HG03025 (cell line): ENCODE results near the gene GPR31.
"Not testable (repeated sequence)": the region's sequence is repeated elsewhere in the genome, so short reads cannot be mapped to it uniquely, and the experiment has no call there.

Source experiments
- ATAC-seq: cut with Tn5 transposase; IDR thresholded peaks from one replicate; pipeline ENCODE4 v1.9.1; 2021; ENCODE audit warnings: mild to moderate bottlenecking, moderate library complexity; ENCODE audit not compliant: unreplicated experiment, low FRiP score

The GPR31 gene

GRCh38 chr6:167168296-167168695 lies 10.5 kb upstream of the GPR31 start:
- ATAC-seq: not testable (repeated sequence)

DNA sequence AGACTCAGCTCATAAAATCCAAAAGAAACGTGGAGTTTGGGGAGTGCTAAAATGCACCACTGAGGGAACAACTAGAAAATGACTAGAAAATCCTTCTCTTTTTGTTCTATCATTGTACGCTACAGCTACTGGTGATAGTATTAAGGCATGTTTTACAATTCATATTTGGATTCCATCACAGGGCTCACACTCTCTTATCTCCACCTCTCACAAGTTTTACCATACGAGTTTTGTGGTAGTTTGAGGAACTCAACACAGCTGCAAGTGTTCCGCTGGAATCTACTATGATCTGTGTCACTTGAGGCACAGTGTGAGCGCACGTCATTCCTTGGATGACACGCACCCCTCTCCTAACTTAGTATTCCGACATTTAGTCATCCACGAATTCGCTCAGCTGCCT lies 9.9 kb upstream of the GPR31 start:
- ATAC-seq: not testable (repeated sequence)

DNA sequence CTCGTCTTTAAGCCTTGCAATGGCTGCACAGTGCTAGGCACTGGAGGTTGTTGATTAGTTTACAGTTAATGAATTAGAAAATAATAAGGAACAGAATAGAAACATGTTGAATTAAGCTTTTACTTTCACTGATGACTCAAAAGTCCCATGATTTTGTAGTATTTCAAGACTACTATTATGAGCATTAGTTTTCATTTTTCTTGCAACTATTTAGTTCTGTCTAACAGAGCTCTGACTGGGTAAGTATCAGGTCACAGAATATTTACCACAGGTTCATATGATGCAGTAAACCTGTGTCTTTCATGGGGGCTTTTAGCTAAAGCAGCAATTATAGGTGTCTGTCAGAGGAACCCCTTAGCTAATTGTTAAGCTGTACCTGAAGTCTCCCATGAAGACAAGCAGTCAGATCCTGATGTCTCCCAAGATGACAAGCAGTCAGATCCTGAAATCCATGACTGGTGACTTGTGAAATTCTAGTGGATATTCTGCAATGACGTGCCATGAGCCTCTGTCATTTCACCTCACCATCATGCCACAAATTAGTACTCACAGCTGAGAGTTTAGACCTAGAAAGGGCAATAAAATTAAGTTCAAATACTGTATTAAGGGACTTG lies 8.2 kb upstream of the GPR31 start:
- ATAC-seq: no peak

DNA sequence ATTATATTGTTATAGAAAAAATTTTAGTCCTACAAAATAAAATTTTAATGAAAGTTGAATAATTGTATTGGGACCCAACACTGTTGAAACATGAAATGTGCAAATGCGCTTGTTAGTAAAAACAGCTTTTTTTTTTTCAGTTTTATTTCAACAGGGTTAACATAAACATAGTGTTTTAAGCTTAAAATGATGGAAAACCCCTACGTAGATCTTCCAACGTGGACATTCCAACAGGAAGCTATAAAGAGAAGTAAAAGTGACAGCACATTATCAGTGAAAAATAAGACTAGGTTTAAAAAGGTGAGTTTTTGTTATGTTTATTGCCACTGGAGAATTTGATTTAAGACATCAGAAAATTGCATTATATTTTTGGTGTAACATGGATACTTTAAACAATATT lies 6.5 kb upstream of the GPR31 start:
- no peak for ATAC-seq

- no peak for ATAC-seq
Observed at GRCh38 chr6:167163476-167164011, 5.8 kb upstream of the GPR31 start.

- no peak for ATAC-seq
Observed at GRCh38 chr6:167162591-167162990, 4.8 kb upstream of the GPR31 start.

DNA sequence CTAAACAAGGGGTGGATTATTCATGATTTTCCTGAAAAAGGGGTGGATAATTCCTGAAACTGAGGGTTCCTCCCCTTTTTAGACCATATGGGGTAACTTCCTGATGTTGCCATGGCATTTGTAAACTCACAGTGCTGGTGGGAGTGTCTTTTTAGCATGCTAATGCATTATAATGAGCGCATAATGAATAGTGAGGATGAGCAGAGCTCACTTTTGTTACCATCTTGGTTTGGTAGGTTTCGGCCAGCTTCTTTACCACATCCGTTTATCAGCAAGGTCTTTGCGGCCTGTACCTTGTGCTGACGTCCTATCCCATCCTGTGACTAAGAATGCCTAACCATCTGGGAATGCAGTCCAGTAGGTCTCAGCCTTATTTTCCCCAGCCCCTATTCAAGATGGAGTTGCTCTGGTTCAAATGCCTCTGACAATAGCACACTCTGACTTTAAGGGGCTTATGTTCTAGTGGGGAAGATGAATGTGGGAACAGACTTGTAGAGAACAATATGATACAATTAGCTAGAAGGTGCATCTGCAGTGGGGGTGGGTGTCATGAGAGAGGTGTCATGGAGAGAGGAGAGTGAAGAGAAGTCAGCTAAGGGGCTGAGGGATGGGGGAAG lies 4.2 kb upstream of the GPR31 start:
- ATAC-seq: no peak

DNA sequence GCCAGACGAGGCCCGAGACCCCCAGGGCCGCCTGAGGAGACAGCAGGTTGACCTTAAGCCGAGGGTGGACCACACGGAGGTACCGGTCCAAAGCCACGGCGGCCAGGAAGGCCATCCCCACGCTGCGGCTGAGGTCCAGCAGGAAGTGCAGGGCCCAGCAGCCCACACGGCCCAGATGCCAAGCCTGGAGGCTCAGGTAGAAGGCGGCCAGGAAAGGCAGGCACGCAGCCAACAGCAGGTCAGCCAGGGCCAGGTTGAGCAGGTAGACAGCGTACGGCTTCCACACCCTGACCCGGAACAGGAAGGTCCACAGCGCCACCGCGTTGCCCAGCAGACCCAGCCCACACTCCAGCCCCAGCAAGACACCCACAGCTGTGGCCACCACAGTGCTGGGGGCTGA lies 366 bp downstream of the GPR31 start:
- no peak for ATAC-seq

- no peak for ATAC-seq
Observed at GRCh38 chr6:167154895-167155294, 2.9 kb downstream of the GPR31 start.

- ATAC-seq: no peak
Observed at GRCh38 chr6:167154291-167154690, 3.5 kb downstream of the GPR31 start.

DNA sequence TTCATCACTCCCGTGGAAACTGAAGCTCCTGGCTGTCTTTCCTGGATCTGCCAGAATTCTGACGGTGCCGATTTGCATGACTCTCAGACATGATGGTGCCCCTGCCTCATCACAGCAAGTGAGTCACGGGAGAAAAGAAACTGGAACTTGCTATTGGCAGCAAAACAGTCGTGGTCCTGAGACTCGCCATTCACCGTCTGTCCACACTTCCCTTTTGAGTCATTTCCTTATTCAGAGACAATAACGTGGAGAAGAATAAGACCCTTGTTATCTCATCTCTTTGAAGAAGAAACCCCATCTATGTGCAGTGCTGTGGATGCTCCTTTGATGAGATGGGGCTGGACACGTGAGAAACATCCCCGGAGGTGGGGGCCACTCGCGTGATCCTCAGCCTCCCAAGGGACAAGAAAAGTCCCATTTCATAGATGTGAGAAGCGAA lies 4.2 kb downstream of the GPR31 start:
- no peak for ATAC-seq

GRCh38 chr6:167152862-167153261 lies 4.9 kb downstream of the GPR31 start:
- peak; percentile 43 for ATAC-seq

DNA sequence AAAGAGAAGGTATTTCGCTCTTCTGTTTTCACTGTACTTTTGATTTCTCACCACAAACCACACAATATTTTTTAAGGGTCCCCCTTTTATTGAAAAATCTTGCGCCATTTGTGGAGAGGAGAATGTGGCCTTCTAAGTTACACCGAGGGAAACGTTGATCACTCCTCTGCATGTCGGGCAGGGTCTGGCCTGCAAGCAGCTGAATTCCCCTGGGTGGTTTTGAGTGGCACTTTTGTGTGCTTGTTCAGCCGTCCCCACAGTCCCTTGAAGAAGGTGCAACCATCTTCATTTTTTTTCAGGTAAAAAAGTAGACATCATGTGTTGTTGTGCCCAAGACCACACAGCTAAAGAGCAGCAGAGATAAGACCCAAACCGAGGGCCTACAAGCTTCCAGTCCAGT lies 6.1 kb downstream of the GPR31 start:
- no peak for ATAC-seq

DNA sequence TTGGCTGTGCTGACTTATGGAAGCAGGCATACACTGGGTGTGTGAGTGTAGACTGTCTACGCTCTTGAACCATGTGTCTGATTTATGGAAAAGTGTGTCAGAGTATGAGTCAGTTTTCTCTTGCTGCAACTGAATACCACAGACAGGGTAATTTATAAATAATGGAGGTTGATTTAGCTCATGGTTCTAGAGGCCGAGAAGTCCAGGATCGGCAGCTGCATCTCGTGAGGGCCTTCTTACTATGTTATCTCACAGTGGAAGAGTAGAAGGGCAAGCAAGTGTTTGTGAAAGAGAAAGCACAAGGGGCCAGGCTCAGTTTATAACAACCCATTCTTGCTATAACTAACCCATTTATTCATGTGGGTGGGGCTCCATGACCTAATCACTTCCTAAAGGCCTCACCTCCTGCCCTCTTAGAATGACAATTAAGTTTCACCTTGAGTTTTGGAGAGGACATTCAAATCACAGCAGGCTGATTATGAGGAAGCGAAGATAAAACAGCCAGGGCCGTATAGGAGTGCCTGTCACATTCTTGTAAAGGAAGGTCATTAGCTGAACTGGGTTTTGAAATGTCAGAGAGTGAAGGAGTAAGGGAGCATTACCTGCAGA lies 6.7 kb downstream of the GPR31 start:
- ATAC-seq: peak; percentile 76

GRCh38 chr6:167148997-167149396 lies 8.8 kb downstream of the GPR31 start:
- ATAC-seq: no peak

GRCh38 chr6:167148021-167148420 lies 9.8 kb downstream of the GPR31 start:
- no peak for ATAC-seq

- ATAC-seq: no peak
Observed at GRCh38 chr6:167146977-167147376, 10.8 kb downstream of the GPR31 start.

DNA sequence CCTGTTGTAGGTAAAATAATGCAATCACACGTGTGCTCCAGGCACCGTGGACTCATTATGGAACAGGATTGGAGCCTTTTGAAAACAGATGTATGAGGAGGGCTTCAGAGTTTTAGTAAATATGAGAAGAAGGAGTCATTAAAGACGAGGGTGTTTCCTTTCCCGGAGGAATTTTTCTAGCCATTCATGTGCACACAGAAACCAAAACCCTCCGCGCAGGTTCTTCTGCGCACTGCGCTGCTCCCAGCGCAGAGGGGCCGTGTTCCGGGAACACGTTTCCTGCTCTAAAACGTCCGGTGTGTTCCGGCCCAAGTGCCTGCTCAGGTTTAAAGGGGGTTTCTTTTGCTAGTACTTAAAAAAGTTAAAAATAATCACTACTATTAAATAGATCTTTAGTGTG lies 11.6 kb downstream of the GPR31 start:
- no peak for ATAC-seq

- ATAC-seq: no peak
Observed at GRCh38 chr6:167145461-167145860, 12.3 kb downstream of the GPR31 start.

DNA sequence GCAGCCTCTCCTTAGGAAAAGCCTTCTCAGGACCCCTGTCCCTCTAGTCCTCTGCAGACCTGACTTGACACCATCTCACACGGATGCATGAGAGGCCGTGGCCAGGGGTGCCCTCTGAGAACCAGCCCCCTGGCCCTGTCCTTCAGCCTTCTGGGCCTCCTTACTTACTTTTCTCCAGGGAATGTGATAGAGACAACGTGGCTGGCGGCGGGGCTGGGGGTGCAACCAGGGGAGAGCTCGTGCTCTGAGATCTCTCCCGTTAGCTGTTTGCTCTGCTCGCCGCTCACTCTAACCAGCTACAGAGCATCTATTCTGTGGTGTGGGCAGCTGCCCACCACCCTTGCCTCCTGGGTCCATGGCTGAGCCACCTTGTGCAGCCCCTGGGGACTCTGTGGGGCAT lies 14.7 kb downstream of the GPR31 start:
- ATAC-seq: no peak

- no peak for ATAC-seq
Observed at GRCh38 chr6:167142433-167142761, 15.4 kb downstream of the GPR31 start.
